Measurements from ENCODE around the gene GJA4.

The GJA4 gene

GRCh38 chr1:34842073-34842472 is 49.3 kb downstream of the GJA4 start:
- no peak for DNase-seq

- no peak for DNase-seq
Observed at GRCh38 chr1:34842952-34843371, 50.2 kb downstream of the GJA4 start.

GRCh38 chr1:34843392-34844251 is 50.8 kb downstream of the GJA4 start:
- no peak for DNase-seq

- DNase-seq, result no peak
Observed at GRCh38 chr1:34844252-34844634, 51.4 kb downstream of the GJA4 start.
